HepG2 (cell line): ENCODE results near the gene CYP4F12. TPM values are rescaled to one million over a fixed set of nuclear protein-coding genes. Genes with fewer than 3 reads are reported as not detected.

Experiments
- ARNTL ChIP-seq: sonication (generic); formaldehyde crosslinking; IDR thresholded peaks from 2 replicates; pipeline ENCODE4 v1.4.0; 2020; ENCODE audit warnings: mild to moderate bottlenecking, missing genetic modification reagents
- IKZF1 ChIP-seq: fragments of 450-650 bp; IDR thresholded peaks from 2 replicates; pipeline ENCODE4 v1.7.1; 2016
- KAT7 ChIP-seq: IDR thresholded peaks from 2 replicates; pipeline ENCODE4 v1.6.1; 2018; ENCODE audit warnings: borderline replicate concordance, missing compliant biosample characterization
- RERE ChIP-seq: IDR thresholded peaks from 2 replicates; pipeline ENCODE4 v1.6.1; 2016; ENCODE audit warnings: low read depth, missing genetic modification reagents, missing compliant biosample characterization
- REXO4 ChIP-seq: sonication (generic); formaldehyde crosslinking; IDR thresholded peaks from 2 replicates; pipeline ENCODE4 v1.8.0; 2022; ENCODE audit warnings: missing genetic modification reagents, mild to moderate bottlenecking, borderline replicate concordance
- USF2 ChIP-seq, 2 experiments: sonication (generic) in 1 of 2; formaldehyde crosslinking in 1 of 2; IDR thresholded peaks; 2 replicates each; pipeline versions ENCODE4 v1.5.1 to v1.6.1; 2011 to 2020; ENCODE audit warnings: borderline replicate concordance in 1 of 2, low read depth in 1 of 2, low read length in 1 of 2, mild to moderate bottlenecking in 1 of 2, missing genetic modification reagents in 1 of 2, moderate library complexity in 1 of 2
- ZNF264 ChIP-seq: sonication (generic); formaldehyde crosslinking; IDR thresholded peaks from 2 replicates; pipeline ENCODE4 v1.4.0; 2020; ENCODE audit warnings: missing genetic modification reagents
- ZNF329 ChIP-seq: sonication (generic); formaldehyde crosslinking; IDR thresholded peaks from 2 replicates; pipeline ENCODE4 v1.9.0; 2021; ENCODE audit warnings: low read depth, mild to moderate bottlenecking, missing genetic modification reagents
- ZNF572 ChIP-seq: sonication (generic); formaldehyde crosslinking; IDR thresholded peaks from 2 replicates; pipeline ENCODE4 v1.5.1; 2020; ENCODE audit warnings: mild to moderate bottlenecking, missing genetic modification reagents
- ZNF597 ChIP-seq: sonication (generic); formaldehyde crosslinking; IDR thresholded peaks from 2 replicates; pipeline ENCODE4 v1.5.0; 2020; ENCODE audit warnings: missing genetic modification reagents
- ZNF777 ChIP-seq: sonication (generic); formaldehyde crosslinking; IDR thresholded peaks from 2 replicates; pipeline ENCODE4 v1.4.0; 2020; ENCODE audit warnings: missing genetic modification reagents
- polyA plus RNA-seq, 8 experiments: library from polyadenylated mRNA; depleted of rRNA in 3 of 8; stranded (reverse) in 7 of 8; unstranded in 1 of 8; fragments of >200 nt; fragmentation: Illumina TruSeq in 4 of 8; extraction: Trizol in 4 of 8; gene quantifications; 2 replicates each; pipeline versions ENCODE4 v1.2.1 to v1.2.3, GENCODE V29; 2011 to 2016; ENCODE audit warnings: low read depth in 4 of 8, missing spikeins in 1 of 8, mixed read lengths in 1 of 8; ENCODE audit not compliant: insufficient read depth in 1 of 8
- total RNA-seq, 5 experiments: library from RNA; depleted of rRNA; stranded (reverse); fragments of >200 nt; fragmentation: Illumina TruSeq; extraction: Trizol; gene quantifications; 2 replicates each; pipeline ENCODE4 v1.2.3, GENCODE V29; 2016; ENCODE audit warnings: low read depth in 1 of 5
- TF ChIP-seq, protein P1 (sequence below): sonication (generic); formaldehyde crosslinking; IDR thresholded peaks from 2 replicates; pipeline ENCODE4 v1.4.0; 2020; ENCODE audit warnings: low read depth, mild to moderate bottlenecking, missing genetic modification reagents

CYP4F12 gene
- total and polyA plus RNA-seq, 2 of the 13 experiments (the other 11 are each of a cell fraction or from before 2014, with no cell fraction given): 29.9 to 30.8 TPM

GRCh38 chr19:15640904-15641597, 31.8 kb upstream of the CYP4F12 start (continued):
- TF ChIP-seq RERE (no peak), IKZF1 (no peak), ZNF597 (CRISPR knock-in tag) (no peak), REXO4 (CRISPR knock-in tag) (no peak), ZNF264 (CRISPR knock-in tag) (no peak), USF2 (IDR thresholded peaks at IDR 0.05; ENCODE audit: low read depth, low read length) (no peak), USF2 (CRISPR knock-in tag; IDR thresholded peaks at IDR 0.05; ENCODE audit: borderline replicate concordance) (no peak), ZNF329 (CRISPR knock-in tag) (0 out of 2 replicates have a peak, but pooled peaks have one; percentile 61), ARNTL (CRISPR knock-in tag) (no peak), KAT7 (CRISPR knock-in tag) (no peak; the same call in 1 of the 2 replicates), ZNF777 (CRISPR knock-in tag) (peak; percentile 40; the same call in 1 of the 2 replicates), ZNF572 (CRISPR knock-in tag) (no peak)
- TF ChIP-seq, protein P1, sequence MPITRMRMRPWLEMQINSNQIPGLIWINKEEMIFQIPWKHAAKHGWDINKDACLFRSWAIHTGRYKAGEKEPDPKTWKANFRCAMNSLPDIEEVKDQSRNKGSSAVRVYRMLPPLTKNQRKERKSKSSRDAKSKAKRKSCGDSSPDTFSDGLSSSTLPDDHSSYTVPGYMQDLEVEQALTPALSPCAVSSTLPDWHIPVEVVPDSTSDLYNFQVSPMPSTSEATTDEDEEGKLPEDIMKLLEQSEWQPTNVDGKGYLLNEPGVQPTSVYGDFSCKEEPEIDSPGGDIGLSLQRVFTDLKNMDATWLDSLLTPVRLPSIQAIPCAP (CRISPR knock-in tag): no peak
